ENCODE measurements around the gene TMCO4.

DNA sequence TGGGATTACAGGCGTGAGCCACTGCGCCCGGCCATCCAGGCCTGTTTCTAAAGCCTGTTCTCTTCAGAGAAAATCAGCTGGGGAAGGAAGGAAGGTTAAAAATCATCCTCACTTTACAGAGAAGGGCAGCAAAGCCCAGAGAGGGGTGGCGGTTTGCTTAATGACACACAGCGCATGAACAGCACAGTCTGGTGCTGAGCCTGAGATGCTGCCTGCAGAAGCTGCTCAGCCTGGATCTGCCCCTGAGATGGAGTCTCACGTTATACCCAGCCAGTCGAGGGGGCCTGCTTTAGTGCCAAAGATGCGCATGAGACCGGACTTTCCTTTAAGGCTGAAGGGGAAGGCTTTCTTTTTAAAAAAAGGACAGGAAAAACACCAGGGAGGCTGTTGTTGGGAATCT lies 113.7 kb downstream of the TMCO4 start:
- TF ChIP-seq, protein P1, sequence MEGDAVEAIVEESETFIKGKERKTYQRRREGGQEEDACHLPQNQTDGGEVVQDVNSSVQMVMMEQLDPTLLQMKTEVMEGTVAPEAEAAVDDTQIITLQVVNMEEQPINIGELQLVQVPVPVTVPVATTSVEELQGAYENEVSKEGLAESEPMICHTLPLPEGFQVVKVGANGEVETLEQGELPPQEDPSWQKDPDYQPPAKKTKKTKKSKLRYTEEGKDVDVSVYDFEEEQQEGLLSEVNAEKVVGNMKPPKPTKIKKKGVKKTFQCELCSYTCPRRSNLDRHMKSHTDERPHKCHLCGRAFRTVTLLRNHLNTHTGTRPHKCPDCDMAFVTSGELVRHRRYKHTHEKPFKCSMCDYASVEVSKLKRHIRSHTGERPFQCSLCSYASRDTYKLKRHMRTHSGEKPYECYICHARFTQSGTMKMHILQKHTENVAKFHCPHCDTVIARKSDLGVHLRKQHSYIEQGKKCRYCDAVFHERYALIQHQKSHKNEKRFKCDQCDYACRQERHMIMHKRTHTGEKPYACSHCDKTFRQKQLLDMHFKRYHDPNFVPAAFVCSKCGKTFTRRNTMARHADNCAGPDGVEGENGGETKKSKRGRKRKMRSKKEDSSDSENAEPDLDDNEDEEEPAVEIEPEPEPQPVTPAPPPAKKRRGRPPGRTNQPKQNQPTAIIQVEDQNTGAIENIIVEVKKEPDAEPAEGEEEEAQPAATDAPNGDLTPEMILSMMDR (conservative IDR thresholded peaks at IDR 0.05; ENCODE audit: low read depth, low read length), result no peak
- TF ChIP-seq MXI1 (IDR thresholded peaks at IDR 0.05; ENCODE audit: borderline replicate concordance, low read depth, low read length), result no peak
